ENCODE results near the gene CBLC. TPM values are rescaled to one million over a fixed set of nuclear protein-coding genes. Genes with fewer than 3 reads are reported as not detected.

Gene CBLC
- total and polyA plus RNA-seq, 2 donors: 4.7 to 6.1 TPM

- DNase-seq (ENCODE audit: extremely low spot score): no peak
- Histone ChIP-seq H3K4me3 (ENCODE audit: low read depth, low read length) (no peak overlapping the region), H3K4me1 (ENCODE audit: insufficient read depth) (no peaks in the 10 kb centered on the region), H3K27ac (ENCODE audit: low read depth) (no peak overlapping the region), H3K36me3 (ENCODE audit: insufficient read depth) (no peaks in the 10 kb centered on the region)
- WGBS: 72% methylated on average over 8 of the region's 8 CpGs
Measured at GRCh38 chr19:44752123-44752815, 25.4 kb upstream of the CBLC start.

GRCh38 chr19:44752816-44753625, 24.7 kb upstream of the CBLC start:
- WGBS: 14% methylated on average over 18 of the region's 18 CpGs
- Histone ChIP-seq H3K27ac (ENCODE audit: low read depth) (peak overlapping the region; percentile 78), H3K4me3 (ENCODE audit: low read depth, low read length) (peak overlapping the region; percentile 38), H3K36me3 (ENCODE audit: insufficient read depth) (no peaks in the 10 kb centered on the region), H3K4me1 (ENCODE audit: insufficient read depth) (no peaks in the 10 kb centered on the region)
- no peak for DNase-seq (ENCODE audit: extremely low spot score)

- 2% methylated on average over 11 of the region's 11 CpGs for WGBS
- Histone ChIP-seq H3K4me3 (ENCODE audit: low read depth, low read length) (peak overlapping the region; percentile 38), H3K4me1 (ENCODE audit: insufficient read depth) (no peaks in the 10 kb centered on the region), H3K36me3 (ENCODE audit: insufficient read depth) (no peaks in the 10 kb centered on the region), H3K27ac (ENCODE audit: low read depth) (peak overlapping the region; percentile 86)
- DNase-seq (ENCODE audit: extremely low spot score): no peak
Measured at GRCh38 chr19:44753626-44753931, 24.1 kb upstream of the CBLC start.

GRCh38 chr19:44753932-44754749, 23.5 kb upstream of the CBLC start:
- Histone ChIP-seq H3K36me3 (ENCODE audit: insufficient read depth) (no peaks in the 10 kb centered on the region), H3K4me1 (ENCODE audit: insufficient read depth) (no peaks in the 10 kb centered on the region)
- no peak for DNase-seq (ENCODE audit: extremely low spot score)

GRCh38 chr19:44754750-44755080, 23.0 kb upstream of the CBLC start:
- Histone ChIP-seq H3K4me1 (ENCODE audit: insufficient read depth) (no peaks in the 10 kb centered on the region), H3K4me3 (ENCODE audit: low read depth, low read length) (peak overlapping the region; percentile 38)
- WGBS: 55% methylated on average over 11 of the region's 11 CpGs

More at GRCh38 chr19:44753932-44754749, 23.5 kb upstream of the CBLC start:
- 3% methylated on average over 33 of the region's 33 CpGs for WGBS
- H3K27ac ChIP-seq (ENCODE audit: low read depth): peak overlapping the region; percentile 86
- H3K4me3 ChIP-seq (ENCODE audit: low read depth, low read length): peak overlapping the region; percentile 38

GRCh38 chr19:44755219-44755618, 22.5 kb upstream of the CBLC start:
- Histone ChIP-seq H3K4me1 (ENCODE audit: insufficient read depth) (no peaks in the 10 kb centered on the region), H3K4me3 (ENCODE audit: low read depth, low read length) (no peak overlapping the region), H3K27ac (ENCODE audit: low read depth) (no peak overlapping the region), H3K36me3 (ENCODE audit: insufficient read depth) (peaks cover 2% of the 10 kb centered on the region)
- 82% methylated on average over 4 of the region's 4 CpGs for WGBS
- no peak for DNase-seq (ENCODE audit: extremely low spot score)

More at GRCh38 chr19:44754750-44755080, 23.0 kb upstream of the CBLC start:
- Histone ChIP-seq H3K36me3 (ENCODE audit: insufficient read depth) (peaks cover 2% of the 10 kb centered on the region), H3K27ac (ENCODE audit: low read depth) (peak overlapping the region; percentile 76)
- no peak for DNase-seq (ENCODE audit: extremely low spot score)

- WGBS: 93% methylated on average over 7 of the region's 7 CpGs
- H3K36me3 ChIP-seq (ENCODE audit: insufficient read depth): peaks cover 2% of the 10 kb centered on the region
Measured at GRCh38 chr19:44756089-44756562, 21.6 kb upstream of the CBLC start.

GRCh38 chr19:44757057-44757734, 20.5 kb upstream of the CBLC start:
- H3K4me1 ChIP-seq (ENCODE audit: insufficient read depth): no peaks in the 10 kb centered on the region
- no peak for DNase-seq (ENCODE audit: extremely low spot score)
- H3K4me3 ChIP-seq (ENCODE audit: low read depth, low read length): peak overlapping the region; percentile 27
- peak overlapping the region; percentile 40 for H3K27ac ChIP-seq (ENCODE audit: low read depth)
- WGBS: 35% methylated on average over 53 of the region's 53 CpGs
- peaks cover 2% of the 10 kb centered on the region for H3K36me3 ChIP-seq (ENCODE audit: insufficient read depth)

More at GRCh38 chr19:44756089-44756562, 21.6 kb upstream of the CBLC start:
- peak overlapping the region; percentile 38 for H3K27ac ChIP-seq (ENCODE audit: low read depth)
- H3K4me3 ChIP-seq (ENCODE audit: low read depth, low read length): no peak overlapping the region
- no peaks in the 10 kb centered on the region for H3K4me1 ChIP-seq (ENCODE audit: insufficient read depth)
- no peak for DNase-seq (ENCODE audit: extremely low spot score)

- Histone ChIP-seq H3K4me1 (ENCODE audit: insufficient read depth) (no peaks in the 10 kb centered on the region), H3K36me3 (ENCODE audit: insufficient read depth) (peaks cover 2% of the 10 kb centered on the region), H3K4me3 (ENCODE audit: low read depth, low read length) (peak overlapping the region; percentile 27), H3K27ac (ENCODE audit: low read depth) (no peak overlapping the region)
- WGBS: 14% methylated on average over 68 of the region's 68 CpGs
- DNase-seq (ENCODE audit: extremely low spot score): no peak
Measured at GRCh38 chr19:44757735-44758505, 19.8 kb upstream of the CBLC start.

GRCh38 chr19:44758596-44758995, 19.1 kb upstream of the CBLC start:
- Histone ChIP-seq H3K4me1 (ENCODE audit: insufficient read depth) (no peaks in the 10 kb centered on the region), H3K36me3 (ENCODE audit: insufficient read depth) (peaks cover 2% of the 10 kb centered on the region), H3K27ac (ENCODE audit: low read depth) (peak overlapping the region; percentile 62), H3K4me3 (ENCODE audit: low read depth, low read length) (peak overlapping the region; percentile 27)
- DNase-seq (ENCODE audit: extremely low spot score): no peak
- WGBS: 60% methylated on average over 9 of the region's 9 CpGs

GRCh38 chr19:44759083-44759804, 18.4 kb upstream of the CBLC start:
- Histone ChIP-seq H3K36me3 (ENCODE audit: insufficient read depth) (peaks cover 2% of the 10 kb centered on the region), H3K4me3 (ENCODE audit: low read depth, low read length) (no peak overlapping the region), H3K27ac (ENCODE audit: low read depth) (no peak overlapping the region), H3K4me1 (ENCODE audit: insufficient read depth) (no peaks in the 10 kb centered on the region)
- DNase-seq (ENCODE audit: extremely low spot score): no peak
- WGBS: 74% methylated on average over 10 of the region's 10 CpGs

GRCh38 chr19:44762038-44762437, 15.7 kb upstream of the CBLC start:
- Histone ChIP-seq H3K27ac (ENCODE audit: low read depth) (no peak overlapping the region), H3K4me3 (ENCODE audit: low read depth, low read length) (no peak overlapping the region), H3K36me3 (ENCODE audit: insufficient read depth) (peaks cover 2% of the 10 kb centered on the region), H3K4me1 (ENCODE audit: insufficient read depth) (no peaks in the 10 kb centered on the region)
- DNase-seq (ENCODE audit: extremely low spot score): no peak
- 82% methylated on average over 8 of the region's 8 CpGs for WGBS
